Nephron progenitor cell (in vitro differentiated cells): Measurements from ENCODE around the gene ANTXR1.

Experiments
- DNase-seq: peaks from one replicate; pipeline ENCODE4 v3.0.0; 2021
- H3K27ac Mint-ChIP-seq: 2 replicates; pipeline ENCODE4 v1.8.0; 2021; ENCODE audit warnings: mild to moderate bottlenecking, moderate library complexity, mixed read lengths
- H3K27me3 Mint-ChIP-seq: 2 replicates; pipeline ENCODE4 v1.8.0; 2021; ENCODE audit warnings: mild to moderate bottlenecking, low read depth, mixed read lengths; ENCODE audit not compliant: poor library complexity
- H3K36me3 Mint-ChIP-seq: 2 replicates; pipeline ENCODE4 v1.8.0; 2021; ENCODE audit warnings: low read depth, mixed read lengths
- H3K4me1 Mint-ChIP-seq: 2 replicates; pipeline ENCODE4 v1.8.0; 2021; ENCODE audit warnings: mixed read lengths
- H3K4me3 Mint-ChIP-seq: 2 replicates; pipeline ENCODE4 v1.8.0; 2021; ENCODE audit warnings: mild to moderate bottlenecking, moderate library complexity, mixed read lengths
- H3K9me3 Mint-ChIP-seq: 2 replicates; pipeline ENCODE4 v1.8.0; 2021; ENCODE audit warnings: mild to moderate bottlenecking, moderate library complexity, mixed read lengths
- TF ChIP-seq, protein P1 (sequence below): fragments of 200-600 bp; sonication (generic); IDR thresholded peaks from 2 replicates; pipeline ENCODE4 v1.5.0; 2021; ENCODE audit warnings: antibody characterized with exemption

Gene ANTXR1

DNA sequence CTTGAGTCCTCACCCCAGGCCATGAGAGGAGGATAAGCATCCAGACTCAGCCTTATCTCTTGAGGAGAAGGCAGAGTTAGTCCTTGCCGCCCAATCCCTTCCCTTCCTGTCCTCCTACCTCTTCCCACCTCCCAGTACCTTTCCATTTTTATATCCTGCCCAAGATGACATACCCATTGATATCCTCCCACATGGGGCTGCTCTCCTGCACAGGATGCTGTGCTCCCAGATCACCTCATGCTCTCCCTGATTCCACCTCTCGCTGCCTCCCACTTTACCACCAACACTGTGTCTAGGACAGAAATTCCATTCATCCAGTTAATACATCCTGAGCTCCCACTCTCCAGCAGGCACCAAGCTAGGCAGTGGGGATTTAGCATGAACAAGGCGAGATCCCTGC is 191.7 kb downstream of the ANTXR1 start:
- DNase-seq, result no peak
- Mint-ChIP-seq H3K9me3 (no peaks in the 10 kb centered on the region), H3K4me3 (no peak overlapping the region), H3K4me1 (peaks cover 5% of the 10 kb centered on the region), H3K27me3 (no peaks in the 10 kb centered on the region), H3K36me3 (peaks cover 37% of the 10 kb centered on the region), H3K27ac (no peak overlapping the region)
- TF ChIP-seq, protein P1, sequence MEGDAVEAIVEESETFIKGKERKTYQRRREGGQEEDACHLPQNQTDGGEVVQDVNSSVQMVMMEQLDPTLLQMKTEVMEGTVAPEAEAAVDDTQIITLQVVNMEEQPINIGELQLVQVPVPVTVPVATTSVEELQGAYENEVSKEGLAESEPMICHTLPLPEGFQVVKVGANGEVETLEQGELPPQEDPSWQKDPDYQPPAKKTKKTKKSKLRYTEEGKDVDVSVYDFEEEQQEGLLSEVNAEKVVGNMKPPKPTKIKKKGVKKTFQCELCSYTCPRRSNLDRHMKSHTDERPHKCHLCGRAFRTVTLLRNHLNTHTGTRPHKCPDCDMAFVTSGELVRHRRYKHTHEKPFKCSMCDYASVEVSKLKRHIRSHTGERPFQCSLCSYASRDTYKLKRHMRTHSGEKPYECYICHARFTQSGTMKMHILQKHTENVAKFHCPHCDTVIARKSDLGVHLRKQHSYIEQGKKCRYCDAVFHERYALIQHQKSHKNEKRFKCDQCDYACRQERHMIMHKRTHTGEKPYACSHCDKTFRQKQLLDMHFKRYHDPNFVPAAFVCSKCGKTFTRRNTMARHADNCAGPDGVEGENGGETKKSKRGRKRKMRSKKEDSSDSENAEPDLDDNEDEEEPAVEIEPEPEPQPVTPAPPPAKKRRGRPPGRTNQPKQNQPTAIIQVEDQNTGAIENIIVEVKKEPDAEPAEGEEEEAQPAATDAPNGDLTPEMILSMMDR, result no peak

- H3K4me3 Mint-ChIP-seq, result no peak overlapping the region
- H3K27ac Mint-ChIP-seq, result no peak overlapping the region
- no peaks in the 10 kb centered on the region for H3K9me3 Mint-ChIP-seq
- TF ChIP-seq, protein P1, result no peak
- no peak for DNase-seq
- peaks cover 5% of the 10 kb centered on the region for H3K4me1 Mint-ChIP-seq
- H3K36me3 Mint-ChIP-seq, result peaks cover 37% of the 10 kb centered on the region
- H3K27me3 Mint-ChIP-seq, result no peaks in the 10 kb centered on the region
These were observed 192.1 kb downstream of the ANTXR1 start for GRCh38 chr2:69205076-69205475.

GRCh38 chr2:69205491-69205890 is 192.5 kb downstream of the ANTXR1 start:
- Mint-ChIP-seq H3K4me3 (no peak overlapping the region), H3K4me1 (peaks cover 5% of the 10 kb centered on the region), H3K9me3 (no peaks in the 10 kb centered on the region), H3K27me3 (no peaks in the 10 kb centered on the region), H3K27ac (no peak overlapping the region), H3K36me3 (peaks cover 37% of the 10 kb centered on the region)
- DNase-seq, result no peak
- TF ChIP-seq, protein P1, result no peak

GRCh38 chr2:69208023-69208595 is 195.1 kb downstream of the ANTXR1 start:
- H3K4me1 Mint-ChIP-seq, result peaks cover 5% of the 10 kb centered on the region
- H3K27ac Mint-ChIP-seq, result no peak overlapping the region
- DNase-seq, result no peak
- peaks cover 40% of the 10 kb centered on the region for H3K36me3 Mint-ChIP-seq
- H3K9me3 Mint-ChIP-seq, result no peaks in the 10 kb centered on the region
- H3K27me3 Mint-ChIP-seq, result no peaks in the 10 kb centered on the region
- TF ChIP-seq, protein P1, result no peak
- no peak overlapping the region for H3K4me3 Mint-ChIP-seq

DNA sequence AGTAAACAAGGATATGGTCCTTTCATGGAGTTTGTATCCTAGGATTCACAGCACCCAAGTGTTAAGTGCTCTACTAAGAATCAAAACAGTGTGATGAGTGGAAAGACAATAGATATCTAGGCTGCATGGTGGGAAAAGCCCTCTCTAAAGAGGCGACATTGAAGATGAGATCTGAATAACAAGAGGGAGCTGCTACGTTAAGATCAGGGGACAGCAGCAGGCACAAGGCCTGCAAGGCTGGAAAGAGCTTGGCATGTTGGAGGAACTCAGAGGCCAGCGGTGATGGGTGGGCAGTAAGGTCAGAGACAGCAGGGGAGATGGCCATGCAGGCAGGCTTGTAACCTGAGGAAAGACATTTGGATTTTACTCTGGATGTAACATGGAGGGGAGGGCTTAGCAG is 196.5 kb downstream of the ANTXR1 start:
- Mint-ChIP-seq H3K4me1 (peaks cover 5% of the 10 kb centered on the region), H3K9me3 (no peaks in the 10 kb centered on the region), H3K27ac (no peak overlapping the region), H3K36me3 (peaks cover 46% of the 10 kb centered on the region), H3K4me3 (no peak overlapping the region), H3K27me3 (no peaks in the 10 kb centered on the region)
- TF ChIP-seq, protein P1, result no peak
- no peak for DNase-seq

- Mint-ChIP-seq H3K27me3 (no peaks in the 10 kb centered on the region), H3K9me3 (no peaks in the 10 kb centered on the region), H3K27ac (no peak overlapping the region), H3K36me3 (peaks cover 46% of the 10 kb centered on the region), H3K4me3 (no peak overlapping the region), H3K4me1 (no peaks in the 10 kb centered on the region)
- TF ChIP-seq, protein P1, result no peak
- DNase-seq, result no peak
These were observed 197.4 kb downstream of the ANTXR1 start for GRCh38 chr2:69210385-69210784.
